VCaP (cell line): ENCODE data around the gene CAT.

Experiments
- H3K27ac ChIP-seq: fragments of 450-650 bp; 2 replicates; pipeline ENCODE4 v1.5.1; 2017
- TF ChIP-seq, protein P1 (sequence below): fragments of 450-650 bp; conservative IDR thresholded peaks from 2 replicates; pipeline ENCODE4 v1.5.1; 2017; ENCODE audit warnings: mild to moderate bottlenecking, moderate library complexity

Gene CAT

DNA sequence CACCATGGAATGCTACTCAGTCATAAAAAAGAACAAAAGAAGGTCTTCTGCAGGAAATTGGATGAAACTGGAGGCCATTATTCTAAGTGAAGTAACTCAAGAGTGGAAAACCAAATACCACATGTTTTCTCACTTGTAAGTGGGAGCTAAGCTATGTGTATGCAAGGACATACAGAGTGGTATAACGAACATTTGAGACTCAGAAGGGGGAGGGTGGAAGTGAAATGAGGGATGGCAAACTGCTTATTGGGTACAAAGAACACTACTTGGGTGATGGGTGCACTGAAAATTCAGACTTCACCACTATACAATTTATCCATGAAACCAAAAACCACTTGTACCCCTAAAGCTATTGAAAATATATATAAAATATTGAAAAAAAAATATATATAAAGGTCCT lies 13.4 kb upstream of the CAT start:
- TF ChIP-seq, protein P1, sequence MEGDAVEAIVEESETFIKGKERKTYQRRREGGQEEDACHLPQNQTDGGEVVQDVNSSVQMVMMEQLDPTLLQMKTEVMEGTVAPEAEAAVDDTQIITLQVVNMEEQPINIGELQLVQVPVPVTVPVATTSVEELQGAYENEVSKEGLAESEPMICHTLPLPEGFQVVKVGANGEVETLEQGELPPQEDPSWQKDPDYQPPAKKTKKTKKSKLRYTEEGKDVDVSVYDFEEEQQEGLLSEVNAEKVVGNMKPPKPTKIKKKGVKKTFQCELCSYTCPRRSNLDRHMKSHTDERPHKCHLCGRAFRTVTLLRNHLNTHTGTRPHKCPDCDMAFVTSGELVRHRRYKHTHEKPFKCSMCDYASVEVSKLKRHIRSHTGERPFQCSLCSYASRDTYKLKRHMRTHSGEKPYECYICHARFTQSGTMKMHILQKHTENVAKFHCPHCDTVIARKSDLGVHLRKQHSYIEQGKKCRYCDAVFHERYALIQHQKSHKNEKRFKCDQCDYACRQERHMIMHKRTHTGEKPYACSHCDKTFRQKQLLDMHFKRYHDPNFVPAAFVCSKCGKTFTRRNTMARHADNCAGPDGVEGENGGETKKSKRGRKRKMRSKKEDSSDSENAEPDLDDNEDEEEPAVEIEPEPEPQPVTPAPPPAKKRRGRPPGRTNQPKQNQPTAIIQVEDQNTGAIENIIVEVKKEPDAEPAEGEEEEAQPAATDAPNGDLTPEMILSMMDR: no peak
- no peak overlapping the region for H3K27ac ChIP-seq

DNA sequence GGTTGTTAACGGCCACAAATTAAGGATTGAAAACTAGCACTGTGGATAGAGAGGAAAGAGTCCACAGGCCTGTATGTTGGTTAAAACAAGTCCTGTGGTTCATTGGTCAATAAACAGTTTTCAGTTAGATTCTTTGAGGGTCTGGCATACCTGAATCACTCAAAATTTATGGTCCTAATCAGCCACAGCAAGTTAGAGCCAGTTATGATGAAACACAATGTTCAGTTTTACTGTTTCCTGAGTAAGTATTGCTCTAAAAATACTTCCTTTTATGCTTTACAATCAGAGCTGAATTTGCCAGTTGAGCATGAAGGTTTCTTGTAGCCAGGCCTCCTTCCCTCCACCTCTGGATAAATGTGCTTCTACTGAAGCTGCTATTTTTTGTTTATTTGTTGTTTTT lies 12.9 kb upstream of the CAT start:
- no peak overlapping the region for H3K27ac ChIP-seq
- TF ChIP-seq, protein P1: no peak

- TF ChIP-seq, protein P1: no peak
- no peak overlapping the region for H3K27ac ChIP-seq
Observed at GRCh38 chr11:34426766-34427185, 12.0 kb upstream of the CAT start.

- TF ChIP-seq, protein P1: no peak
- H3K27ac ChIP-seq: no peak overlapping the region
Observed at GRCh38 chr11:34427186-34427805, 11.4 kb upstream of the CAT start.

GRCh38 chr11:34431979-34432378 lies 6.8 kb upstream of the CAT start:
- TF ChIP-seq, protein P1: no peak
- H3K27ac ChIP-seq: no peak overlapping the region

GRCh38 chr11:34432822-34433221 lies 5.9 kb upstream of the CAT start:
- TF ChIP-seq, protein P1: no peak
- H3K27ac ChIP-seq: no peak overlapping the region

- TF ChIP-seq, protein P1: no peak
- H3K27ac ChIP-seq: no peak overlapping the region
Observed at GRCh38 chr11:34433899-34434298, 4.8 kb upstream of the CAT start.
